SJCRH30 (cell line): ENCODE results near the gene TRABD2A. TPM values are rescaled to one million over a fixed set of nuclear protein-coding genes. Genes with fewer than 3 reads are reported as not detected.

ENCODE experiments used
- DNase-seq, 2 experiments: peaks; one replicate each; pipeline ENCODE4 v3.0.0-alpha.2; 2015 to 2020
- H3K27ac ChIP-seq: fragments of 250-450 bp; sonication (Bioruptor Pico); 2 replicates; pipeline ENCODE4 v1.5.1; 2020; ENCODE audit warnings: mild to moderate bottlenecking, moderate library complexity
- H3K27me3 ChIP-seq: fragments of 250-450 bp; sonication (Bioruptor Pico); 2 replicates; pipeline ENCODE4 v1.5.1; 2020; ENCODE audit warnings: mild to moderate bottlenecking, moderate library complexity
- H3K36me3 ChIP-seq: fragments of 250-450 bp; sonication (Bioruptor Pico); 2 replicates; pipeline ENCODE4 v1.5.1; 2020; ENCODE audit warnings: mild to moderate bottlenecking, moderate library complexity
- H3K4me1 ChIP-seq: fragments of 250-450 bp; sonication (Bioruptor Pico); 2 replicates; pipeline ENCODE4 v1.5.1; 2020; ENCODE audit warnings: mild to moderate bottlenecking, moderate library complexity
- H3K4me3 ChIP-seq: fragments of 250-450 bp; sonication (Bioruptor Pico); 2 replicates; pipeline ENCODE4 v1.5.1; 2020; ENCODE audit warnings: mild to moderate bottlenecking, moderate library complexity
- H3K9me3 ChIP-seq: fragments of 250-450 bp; sonication (Bioruptor Pico); replicated peaks from 2 replicates; pipeline ENCODE4 v1.5.1; 2020; ENCODE audit warnings: mild to moderate bottlenecking, moderate library complexity
- total RNA-seq: library from RNA; depleted of rRNA; stranded (reverse); fragments of >200 nt; shearing (Covaris generic); gene quantifications from 2 replicates; pipeline ENCODE4 v1.2.3, GENCODE V29; 2014

Gene TRABD2A
- total RNA-seq, 1 experiment from 2014 or later = 1.4 TPM

- no peak for DNase-seq
- no peak overlapping the region for H3K4me3 ChIP-seq
- H3K4me1 ChIP-seq = peaks cover 3% of the 10 kb centered on the region; the same call in 1 of the 2 replicates
- no peaks in the 10 kb centered on the region for H3K9me3 ChIP-seq
- no peaks in the 10 kb centered on the region for H3K27me3 ChIP-seq
- peaks cover 12% of the 10 kb centered on the region; the same call in 1 of the 2 replicates for H3K36me3 ChIP-seq
- no peak overlapping the region for H3K27ac ChIP-seq
Observed at GRCh38 chr2:84908948-84909713, 28.2 kb upstream of the TRABD2A start.

- Histone ChIP-seq H3K36me3 (peaks cover 12% of the 10 kb centered on the region; the same call in 1 of the 2 replicates), H3K4me1 (peaks cover 3% of the 10 kb centered on the region; the same call in 1 of the 2 replicates), H3K27ac (peak overlapping the region; percentile 77; the same call in 1 of the 2 replicates), H3K4me3 (peak overlapping the region; percentile 96), H3K9me3 (no peaks in the 10 kb centered on the region), H3K27me3 (no peaks in the 10 kb centered on the region)
- peak; percentile 33 to 57 for DNase-seq
Observed at GRCh38 chr2:84906900-84907714, 26.2 kb upstream of the TRABD2A start.

DNA sequence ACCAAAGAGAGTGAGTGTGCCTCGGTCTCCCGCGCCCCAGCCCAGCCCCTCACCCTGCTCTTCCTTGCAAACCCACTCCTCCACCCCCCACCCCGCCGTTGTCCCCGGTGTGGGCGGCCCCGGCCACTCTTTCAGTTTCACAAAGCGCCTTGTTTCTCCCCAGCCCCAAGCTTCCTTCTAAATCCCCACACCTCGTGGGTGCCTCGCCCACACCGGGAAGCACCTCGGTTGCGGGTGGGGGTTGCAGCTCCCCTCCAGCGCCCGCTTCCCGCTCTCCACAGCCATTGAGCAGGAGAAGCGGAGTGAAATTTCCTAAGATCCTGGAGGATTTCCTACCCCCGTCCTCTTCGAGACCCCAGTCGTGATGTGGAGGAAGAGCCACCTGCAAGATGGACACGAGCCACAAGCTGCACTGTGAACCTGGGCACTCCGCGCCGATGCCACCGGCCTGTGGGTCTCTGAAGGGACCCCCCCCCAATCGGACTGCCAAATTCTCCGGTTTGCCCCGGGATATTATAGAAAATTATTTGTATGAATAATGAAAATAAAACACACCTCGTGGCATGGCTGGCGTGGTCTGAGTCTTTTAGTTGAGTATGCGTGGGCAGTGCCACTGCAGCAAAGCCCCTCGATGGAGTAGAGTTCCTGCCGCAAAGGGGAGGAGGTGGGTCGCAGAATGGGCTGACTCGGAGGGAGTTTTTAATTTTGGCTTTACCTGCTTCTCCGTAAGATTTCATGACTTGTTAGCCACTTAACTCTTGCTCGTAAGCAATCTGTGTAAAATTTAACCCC is 25.4 kb upstream of the TRABD2A start:
- peak overlapping the region; percentile 96 for H3K4me3 ChIP-seq
- H3K36me3 ChIP-seq = peaks cover 12% of the 10 kb centered on the region; the same call in 1 of the 2 replicates
- peak in 1 of 2 experiments; percentile 28 for DNase-seq
- no peaks in the 10 kb centered on the region for H3K9me3 ChIP-seq
- peak overlapping the region; percentile 77 for H3K27ac ChIP-seq
- no peaks in the 10 kb centered on the region for H3K27me3 ChIP-seq
- H3K4me1 ChIP-seq = peaks cover 3% of the 10 kb centered on the region; the same call in 1 of the 2 replicates

- H3K36me3 ChIP-seq = peaks cover 12% of the 10 kb centered on the region; the same call in 1 of the 2 replicates
- peak within 1 kb of the TSS; percentile 96 for H3K4me3 ChIP-seq
- peaks cover 3% of the 10 kb centered on the region; the same call in 1 of the 2 replicates for H3K4me1 ChIP-seq
- H3K27me3 ChIP-seq = no peaks in the 10 kb centered on the region
- peak; percentile 89 to 92 for DNase-seq
- H3K27ac ChIP-seq = peak within 1 kb of the TSS; percentile 77
- no peaks in the 10 kb centered on the region for H3K9me3 ChIP-seq
Observed at GRCh38 chr2:84905181-84906107, 24.6 kb upstream of the TRABD2A start, which contains the start of gene TMSB10. Gene TMSB10, plus strand, starts transcription at chr2:84905656.

DNA sequence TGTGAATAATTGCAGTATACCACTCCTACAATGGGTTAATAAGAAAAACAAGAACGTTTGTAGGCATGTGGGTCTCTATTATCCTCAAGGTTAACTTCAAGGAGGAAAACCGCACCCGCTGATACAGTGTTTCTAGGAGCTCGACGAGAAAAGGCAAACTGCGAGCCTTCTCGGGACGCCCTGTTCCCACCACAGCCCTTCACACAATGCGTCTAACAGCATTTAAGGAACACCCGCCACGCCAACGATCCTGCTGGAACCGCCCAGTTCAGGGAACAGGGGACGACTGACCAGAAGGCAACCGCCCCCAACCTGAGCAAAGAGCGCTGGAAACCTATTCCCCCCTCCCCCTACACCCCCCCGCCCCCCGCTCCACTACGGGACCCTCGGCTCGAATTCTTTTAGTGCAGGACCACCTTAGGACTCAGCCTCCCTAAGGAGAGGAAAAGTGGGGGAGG is 23.9 kb upstream of the TRABD2A start:
- Histone ChIP-seq H3K36me3 (peaks cover 12% of the 10 kb centered on the region; the same call in 1 of the 2 replicates), H3K27me3 (no peaks in the 10 kb centered on the region), H3K9me3 (no peaks in the 10 kb centered on the region), H3K4me1 (peaks cover 8% of the 10 kb centered on the region; the same call in 1 of the 2 replicates), H3K4me3 (peak overlapping the region; percentile 96), H3K27ac (peak overlapping the region; percentile 77)
- DNase-seq = peak; percentile 81 to 84

DNA sequence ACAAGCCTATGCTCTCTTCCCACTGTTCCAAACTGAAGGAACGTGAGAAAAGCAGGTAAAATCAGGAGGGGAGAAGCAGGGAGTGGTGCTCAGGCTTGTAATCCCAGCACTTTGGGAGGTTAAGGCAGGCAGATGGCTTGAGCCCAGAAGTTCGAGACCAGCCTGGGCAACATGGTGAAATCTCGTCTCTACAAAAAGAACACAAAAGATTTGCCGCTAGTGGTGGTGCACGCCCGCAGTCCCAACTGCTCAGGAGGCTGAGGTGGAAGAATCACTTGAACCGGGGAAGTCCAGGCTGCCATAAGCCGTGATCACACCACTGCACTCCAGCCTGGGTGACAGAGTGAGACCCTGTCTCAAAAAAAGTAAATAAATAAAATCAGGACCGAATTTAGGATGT is 23.3 kb upstream of the TRABD2A start:
- DNase-seq = no peak
- peaks cover 14% of the 10 kb centered on the region for H3K4me1 ChIP-seq
- peak overlapping the region; percentile 10 for H3K27ac ChIP-seq
- H3K36me3 ChIP-seq = peaks cover 12% of the 10 kb centered on the region; the same call in 1 of the 2 replicates
- no peaks in the 10 kb centered on the region for H3K27me3 ChIP-seq
- H3K4me3 ChIP-seq = peak overlapping the region; percentile 96
- H3K9me3 ChIP-seq = no peaks in the 10 kb centered on the region

- no peak overlapping the region for H3K4me3 ChIP-seq
- H3K4me1 ChIP-seq = peaks cover 29% of the 10 kb centered on the region
- no peaks in the 10 kb centered on the region for H3K9me3 ChIP-seq
- H3K36me3 ChIP-seq = peaks cover 12% of the 10 kb centered on the region; the same call in 1 of the 2 replicates
- DNase-seq = no peak
- H3K27me3 ChIP-seq = no peaks in the 10 kb centered on the region
- no peak overlapping the region for H3K27ac ChIP-seq
Observed at GRCh38 chr2:84902526-84902925, 21.6 kb upstream of the TRABD2A start.

DNA sequence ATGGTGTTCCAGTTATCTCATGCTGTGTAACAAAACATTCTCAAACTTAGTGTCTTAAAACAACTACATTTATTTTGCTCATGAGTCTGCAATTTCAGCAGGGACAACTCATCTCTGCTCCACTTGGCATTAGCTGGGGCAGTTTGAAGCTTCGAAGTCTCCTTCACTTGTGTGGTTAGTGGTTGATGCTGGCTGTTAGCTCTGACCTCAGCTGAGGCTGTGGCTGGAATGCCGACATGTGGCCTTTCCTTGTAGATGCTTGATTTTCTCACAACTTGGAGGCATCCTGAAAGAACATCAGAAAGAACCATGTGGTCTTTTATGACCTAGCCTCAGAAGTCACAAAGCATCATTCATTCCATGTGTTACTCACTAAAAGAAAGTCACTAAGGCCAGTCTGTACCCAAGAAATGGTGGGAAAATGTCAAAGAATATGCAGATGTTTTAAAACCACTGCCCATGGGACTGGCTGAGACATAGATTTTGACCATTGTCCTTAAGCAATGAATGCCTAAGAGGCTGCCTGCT is 20.8 kb upstream of the TRABD2A start:
- Histone ChIP-seq H3K27me3 (no peaks in the 10 kb centered on the region), H3K9me3 (no peaks in the 10 kb centered on the region), H3K27ac (no peak overlapping the region), H3K36me3 (0 out of 2 replicates have a peak, but pooled peaks cover 3% of the 10 kb centered on the region), H3K4me3 (no peak overlapping the region), H3K4me1 (peaks cover 30% of the 10 kb centered on the region)
- peak in 1 of 2 experiments; percentile 26 for DNase-seq

- Histone ChIP-seq H3K27ac (no peak overlapping the region), H3K4me1 (peaks cover 30% of the 10 kb centered on the region), H3K36me3 (no peaks in the 10 kb centered on the region), H3K27me3 (no peaks in the 10 kb centered on the region), H3K9me3 (no peaks in the 10 kb centered on the region), H3K4me3 (no peak overlapping the region)
- no peak for DNase-seq
Observed at GRCh38 chr2:84900971-84901370, 20.1 kb upstream of the TRABD2A start.

DNA sequence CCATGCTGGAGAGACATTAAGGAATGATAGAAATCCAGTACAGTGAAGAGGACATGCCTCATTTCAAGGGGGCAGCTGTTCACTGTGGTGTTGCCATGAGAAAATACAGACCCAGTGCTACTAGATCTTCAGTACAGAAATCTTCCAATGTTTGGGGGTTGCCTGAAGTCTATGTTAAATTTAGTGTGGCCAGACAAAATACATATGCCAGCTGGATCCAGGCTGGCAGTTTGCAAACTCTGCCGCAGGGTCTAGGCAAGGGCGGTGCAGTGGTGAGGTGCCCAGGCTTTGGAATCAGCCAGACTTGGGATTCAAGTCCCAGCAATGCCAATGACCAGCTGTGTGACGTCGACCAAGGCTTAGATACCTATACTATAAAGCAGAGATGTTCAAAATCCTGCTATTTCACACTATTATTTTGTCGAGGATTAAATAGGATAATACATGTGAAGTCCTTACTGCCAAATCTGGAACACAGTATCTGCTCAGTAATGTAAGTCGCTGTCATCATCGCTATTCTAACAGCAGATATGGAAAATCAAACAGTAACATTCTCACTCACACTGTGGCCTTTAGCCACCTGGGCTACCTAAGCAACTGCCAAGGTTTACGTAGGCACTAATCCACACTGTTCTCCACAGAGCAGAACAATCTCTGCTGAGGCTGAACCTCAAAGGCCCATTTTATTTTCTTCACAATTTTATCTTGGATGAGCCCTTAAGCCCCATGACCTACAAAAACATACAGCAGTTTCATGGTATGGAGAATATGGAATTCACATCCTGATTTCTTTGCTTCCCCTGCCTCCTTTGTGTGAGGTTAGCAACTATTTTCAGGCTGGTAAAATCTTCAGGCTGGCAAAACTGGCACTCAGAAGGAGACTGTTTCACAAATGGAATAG is 18.7 kb upstream of the TRABD2A start:
- Histone ChIP-seq H3K36me3 (no peaks in the 10 kb centered on the region), H3K4me3 (no peak overlapping the region), H3K27ac (peak overlapping the region; percentile 48; the same call in 1 of the 2 replicates), H3K9me3 (no peaks in the 10 kb centered on the region), H3K27me3 (no peaks in the 10 kb centered on the region), H3K4me1 (peaks cover 37% of the 10 kb centered on the region)
- DNase-seq = peak in 1 of 2 experiments; percentile 34

GRCh38 chr2:84897773-84898172 is 16.9 kb upstream of the TRABD2A start:
- no peak overlapping the region for H3K4me3 ChIP-seq
- H3K27me3 ChIP-seq = no peaks in the 10 kb centered on the region
- H3K36me3 ChIP-seq = no peaks in the 10 kb centered on the region
- H3K4me1 ChIP-seq = peaks cover 37% of the 10 kb centered on the region
- no peak for DNase-seq
- H3K9me3 ChIP-seq = no peaks in the 10 kb centered on the region
- peak overlapping the region; percentile 48 for H3K27ac ChIP-seq

GRCh38 chr2:84896567-84896966 is 15.7 kb upstream of the TRABD2A start:
- no peaks in the 10 kb centered on the region for H3K9me3 ChIP-seq
- no peak for DNase-seq
- no peak overlapping the region for H3K4me3 ChIP-seq
- no peaks in the 10 kb centered on the region for H3K27me3 ChIP-seq
- no peak overlapping the region for H3K27ac ChIP-seq
- H3K4me1 ChIP-seq = peaks cover 37% of the 10 kb centered on the region
- no peaks in the 10 kb centered on the region for H3K36me3 ChIP-seq
